Fibroblast of mammary gland (primary cell): ENCODE measurements around the gene NME9.

ENCODE experiments used
- DNase-seq: peaks from one replicate; pipeline ENCODE4 v3.0.0-alpha.2; 2010; ENCODE audit warnings: low read depth
- H3K4me3 ChIP-seq: 2 replicates; pipeline ENCODE4 v1.5.1; 2011; ENCODE audit warnings: low read depth, mild to moderate bottlenecking, low read length, moderate library complexity; ENCODE audit not compliant: control insufficient read depth
- TF ChIP-seq, protein P1 (sequence below): conservative IDR thresholded peaks from 2 replicates; pipeline ENCODE4 v1.5.1; 2011; ENCODE audit warnings: low read depth, low read length, inconsistent platforms; ENCODE audit not compliant: control insufficient read depth, insufficient read depth

Gene NME9

DNA sequence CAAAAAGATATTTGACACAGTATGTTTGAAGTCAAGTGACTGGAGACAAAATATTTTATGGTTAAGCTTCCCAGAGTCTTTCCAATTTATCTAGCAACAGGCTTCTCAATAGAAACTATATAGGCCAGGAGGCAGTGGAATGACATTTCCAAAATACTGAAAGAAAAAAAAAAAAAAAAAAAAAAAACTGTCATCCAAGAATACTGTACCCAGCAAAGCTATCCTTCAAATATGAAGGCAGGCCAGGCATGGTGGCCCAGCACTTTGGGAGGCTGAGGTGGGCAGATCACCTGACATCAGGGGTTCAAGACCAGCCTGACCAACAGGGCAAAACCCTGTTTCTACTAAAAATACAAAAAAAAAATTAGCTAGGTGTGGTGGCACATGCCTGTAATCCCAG, 20.9 kb downstream of the NME9 start:
- no peak for DNase-seq
- H3K4me3 ChIP-seq = no peak overlapping the region
- TF ChIP-seq, protein P1, sequence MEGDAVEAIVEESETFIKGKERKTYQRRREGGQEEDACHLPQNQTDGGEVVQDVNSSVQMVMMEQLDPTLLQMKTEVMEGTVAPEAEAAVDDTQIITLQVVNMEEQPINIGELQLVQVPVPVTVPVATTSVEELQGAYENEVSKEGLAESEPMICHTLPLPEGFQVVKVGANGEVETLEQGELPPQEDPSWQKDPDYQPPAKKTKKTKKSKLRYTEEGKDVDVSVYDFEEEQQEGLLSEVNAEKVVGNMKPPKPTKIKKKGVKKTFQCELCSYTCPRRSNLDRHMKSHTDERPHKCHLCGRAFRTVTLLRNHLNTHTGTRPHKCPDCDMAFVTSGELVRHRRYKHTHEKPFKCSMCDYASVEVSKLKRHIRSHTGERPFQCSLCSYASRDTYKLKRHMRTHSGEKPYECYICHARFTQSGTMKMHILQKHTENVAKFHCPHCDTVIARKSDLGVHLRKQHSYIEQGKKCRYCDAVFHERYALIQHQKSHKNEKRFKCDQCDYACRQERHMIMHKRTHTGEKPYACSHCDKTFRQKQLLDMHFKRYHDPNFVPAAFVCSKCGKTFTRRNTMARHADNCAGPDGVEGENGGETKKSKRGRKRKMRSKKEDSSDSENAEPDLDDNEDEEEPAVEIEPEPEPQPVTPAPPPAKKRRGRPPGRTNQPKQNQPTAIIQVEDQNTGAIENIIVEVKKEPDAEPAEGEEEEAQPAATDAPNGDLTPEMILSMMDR = no peak

DNA sequence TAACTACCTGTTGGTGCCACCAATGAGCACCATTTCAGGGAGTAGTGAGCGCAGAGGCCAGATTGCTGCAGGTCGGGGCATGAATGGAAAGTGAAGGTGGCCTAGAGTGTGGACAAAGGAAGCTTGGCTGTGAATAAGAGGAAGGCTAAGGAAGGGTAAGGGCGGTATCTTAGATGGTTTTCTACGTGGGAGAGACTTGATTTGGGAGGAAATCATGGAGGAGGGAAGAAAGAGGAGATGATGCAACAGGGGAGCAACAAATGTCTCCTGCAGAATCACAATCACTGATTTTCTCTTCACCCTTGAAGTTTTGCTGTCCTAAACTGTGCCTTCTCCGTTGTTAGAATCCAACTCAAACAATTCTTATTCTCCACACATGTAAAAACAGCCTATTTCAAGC, 21.8 kb downstream of the NME9 start:
- TF ChIP-seq, protein P1 = no peak
- no peak for DNase-seq
- H3K4me3 ChIP-seq = no peak overlapping the region

- no peak overlapping the region for H3K4me3 ChIP-seq
- TF ChIP-seq, protein P1 = no peak
These were observed 26.2 kb downstream of the NME9 start for GRCh38 chr3:138303474-138303873.

GRCh38 chr3:138300647-138301046, 29.0 kb downstream of the NME9 start:
- no peak overlapping the region for H3K4me3 ChIP-seq
- DNase-seq = no peak
- TF ChIP-seq, protein P1 = no peak

More at GRCh38 chr3:138303474-138303873, 26.2 kb downstream of the NME9 start:
- DNase-seq = no peak

DNA sequence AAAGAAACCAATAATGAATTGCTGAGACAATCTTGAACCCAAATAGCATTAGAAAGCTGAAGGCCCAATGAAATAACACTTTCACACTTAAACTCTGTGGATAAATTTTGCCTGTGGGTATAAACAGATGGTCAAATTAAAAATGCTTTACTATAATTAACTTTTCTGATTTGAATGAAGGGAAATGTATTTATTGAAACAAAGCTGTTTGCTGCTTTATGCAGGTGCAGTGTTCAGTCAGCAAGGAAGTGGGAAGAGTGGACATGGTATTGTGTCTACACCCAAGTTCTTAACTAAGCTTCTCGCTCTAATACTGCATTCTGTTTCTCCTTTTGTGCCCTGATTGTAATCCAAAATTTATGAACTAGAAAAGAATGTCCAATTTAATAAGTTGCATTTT, 31.8 kb downstream of the NME9 start:
- no peak for DNase-seq
- H3K4me3 ChIP-seq = no peak overlapping the region
- TF ChIP-seq, protein P1 = no peak

DNA sequence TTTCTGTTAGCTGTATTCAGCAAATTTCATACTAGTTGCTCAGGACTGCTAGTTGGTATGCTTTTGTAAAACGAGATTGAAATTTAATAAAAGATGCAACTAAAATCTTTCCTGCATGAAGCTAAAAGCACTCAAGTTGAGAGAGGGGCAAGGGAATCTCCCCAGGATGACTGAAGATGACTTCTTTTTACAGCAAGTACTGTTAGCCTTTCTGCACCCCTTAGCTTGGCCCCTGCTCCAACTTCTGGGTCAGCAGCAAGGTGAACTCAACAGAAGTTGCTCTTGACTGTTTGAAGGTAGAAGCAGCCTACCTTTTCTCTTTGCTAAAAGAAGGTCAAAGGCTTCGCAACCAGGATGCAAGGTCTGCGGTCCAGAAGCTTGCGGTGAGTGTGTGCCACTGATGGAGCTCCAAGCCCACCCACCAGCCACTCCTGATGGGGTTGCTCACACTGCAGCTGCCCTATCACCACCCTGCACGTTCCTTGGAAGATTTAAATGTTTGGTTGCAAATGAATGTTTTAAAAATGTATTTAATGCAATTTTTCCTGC, 32.5 kb downstream of the NME9 start:
- TF ChIP-seq, protein P1 = no peak
- no peak overlapping the region for H3K4me3 ChIP-seq
- DNase-seq = no peak

- DNase-seq = no peak
- H3K4me3 ChIP-seq = no peak overlapping the region
- TF ChIP-seq, protein P1 = no peak
These were observed 33.0 kb downstream of the NME9 start for GRCh38 chr3:138296639-138297038.
